ENCODE results near the gene GTF2H4. TPM values are rescaled to one million over a fixed set of nuclear protein-coding genes. Genes with fewer than 3 reads are reported as not detected.

Gene GTF2H4
- total and polyA plus RNA-seq, 2 of the 8 experiments (the other 6 are each of a cell fraction or from before 2014, with no cell fraction given), result 42.3 to 53.4 TPM

GRCh38 chr6:30877419-30878262, 30.4 kb upstream of the GTF2H4 start (continued):
- TF ChIP-seq CTCF (IDR thresholded peaks at IDR 0.05; ENCODE audit: control extremely low read depth in 1 of 3, insufficient read depth in 1 of 3, low read depth in 1 of 3, low read length in 3 of 3), result peak in 2 of 3 experiments; percentile 94 to 95; a peak in 3 of 4 replicates
- no peak for TF ChIP-seq CREB1 (IDR thresholded peaks at IDR 0.05)
- TF ChIP-seq SRF (IDR thresholded peaks at IDR 0.05; ENCODE audit: low read depth, low read length), result no peak
- no peak for TF ChIP-seq POLR2A (IDR thresholded peaks at IDR 0.05; ENCODE audit: control extremely low read depth in 1 of 2, low read depth in 2 of 2, low read length in 2 of 2)
- no peak for TF ChIP-seq CHD2 (IDR thresholded peaks at IDR 0.05; ENCODE audit: low read length)
- no peak for TF ChIP-seq BACH1 (IDR thresholded peaks at IDR 0.05; ENCODE audit: low read length)
- peak in 1 of 2 experiments; percentile 46; a peak in 1 of 3 replicates for TF ChIP-seq EP300 (IDR thresholded peaks at IDR 0.05; ENCODE audit: borderline replicate concordance in 1 of 2, low read depth in 2 of 2, low read length in 2 of 2)
- no peak for TF ChIP-seq RFX5 (IDR thresholded peaks at IDR 0.05; ENCODE audit: borderline replicate concordance, low read depth, low read length)
- no peak for TF ChIP-seq CTBP2 (IDR thresholded peaks at IDR 0.05; ENCODE audit: borderline replicate concordance, insufficient read depth, insufficient read length, low read length)

All from H1 (cell line).